Esophagus muscularis mucosa (tissue), 4 donors: ENCODE measurements around the gene MAST4. TPM values are rescaled to one million over a fixed set of nuclear protein-coding genes. Genes with fewer than 3 reads are reported as not detected.
A peak's percentile ranks its signal among the peaks of the same experiment; 100 is the strongest.

ENCODE experiments used
- DNase-seq: peaks from one replicate; pipeline ENCODE4 v3.0.0-alpha.2; 2017; ENCODE audit errors: extremely low spot score
- H3K27ac ChIP-seq, 4 donors: fragments of 200-600 bp; sonication (generic); replicated peaks in 1 of 4; 1 replicate in 3 of 4; 2 replicates in 1 of 4; pipeline ENCODE4 v1.5.1; 2016 to 2019; ENCODE audit warnings: mild to moderate bottlenecking in 1 of 4
- H3K27me3 ChIP-seq, 4 donors: fragments of 200-600 bp; sonication (generic); one replicate each; pipeline versions ENCODE4 v1.5.1 to v1.6.0; 2016 to 2019
- H3K36me3 ChIP-seq, 4 donors: fragments of 200-600 bp; sonication (generic); one replicate each; pipeline ENCODE4 v1.5.1; 2016 to 2019
- H3K4me1 ChIP-seq, 4 donors: fragments of 200-600 bp; sonication (generic); one replicate each; pipeline ENCODE4 v1.5.1; 2016 to 2019
- H3K4me3 ChIP-seq, 4 donors: fragments of 200-600 bp; sonication (generic); 1 replicate in 2 of 4; 2 replicates in 2 of 4; pipeline ENCODE4 v1.5.1; 2016 to 2019; ENCODE audit warnings: mild to moderate bottlenecking in 4 of 4, moderate library complexity in 1 of 4
- H3K9me3 ChIP-seq, 4 donors: fragments of 200-600 bp; sonication (generic); 1 replicate in 3 of 4; 2 replicates in 1 of 4; pipeline ENCODE4 v1.5.1; 2016 to 2019
- CTCF ChIP-seq, 3 experiments: fragments of 200-600 bp in 2 of 3; fragments of 450-650 bp in 1 of 3; sonication (generic) in 2 of 3; IDR thresholded peaks; one replicate each; pipeline ENCODE4 v1.5.1; 2017 to 2019; ENCODE audit warnings: antibody characterized with exemption in 3 of 3, mild to moderate bottlenecking in 2 of 3, moderate library complexity in 1 of 3
- EP300 ChIP-seq: sonication (generic); formaldehyde crosslinking; IDR thresholded peaks from one replicate; pipeline ENCODE4 v1.6.1; 2017; ENCODE audit warnings: antibody characterized with exemption
- POLR2A ChIP-seq: fragments of 450-650 bp; IDR thresholded peaks from one replicate; pipeline ENCODE4 v1.6.1; 2017; ENCODE audit warnings: antibody characterized with exemption, moderate library complexity, mild to moderate bottlenecking, low read depth
- POLR2AphosphoS5 ChIP-seq, 2 donors: sonication (generic); formaldehyde crosslinking; IDR thresholded peaks; one replicate each; pipeline ENCODE4 v1.6.1; 2017; ENCODE audit warnings: antibody characterized with exemption in 2 of 2
- WGBS: methylation state at CpG from one replicate; pipeline ENCODE4 v1.1.5; 2018; 5-methylcytosine and 5-hydroxymethylcytosine counted together
- intact Hi-C: fragments of 100-400 bp; cut with DNase I; formaldehyde crosslinking; loops from one replicate; pipeline ENCODE4 v1.15.1; 2023
- total RNA-seq, 4 donors: library from RNA; depleted of rRNA; stranded (reverse); fragments of >200 nt; gene quantifications; one replicate each; pipeline versions ENCODE4 v1.1.0 to v1.2.1, GENCODE V29; 2016

Gene MAST4
- total RNA-seq, 4 donors from 2014 or later = 26.2 to 39.7 (median 35.8) TPM

DNA sequence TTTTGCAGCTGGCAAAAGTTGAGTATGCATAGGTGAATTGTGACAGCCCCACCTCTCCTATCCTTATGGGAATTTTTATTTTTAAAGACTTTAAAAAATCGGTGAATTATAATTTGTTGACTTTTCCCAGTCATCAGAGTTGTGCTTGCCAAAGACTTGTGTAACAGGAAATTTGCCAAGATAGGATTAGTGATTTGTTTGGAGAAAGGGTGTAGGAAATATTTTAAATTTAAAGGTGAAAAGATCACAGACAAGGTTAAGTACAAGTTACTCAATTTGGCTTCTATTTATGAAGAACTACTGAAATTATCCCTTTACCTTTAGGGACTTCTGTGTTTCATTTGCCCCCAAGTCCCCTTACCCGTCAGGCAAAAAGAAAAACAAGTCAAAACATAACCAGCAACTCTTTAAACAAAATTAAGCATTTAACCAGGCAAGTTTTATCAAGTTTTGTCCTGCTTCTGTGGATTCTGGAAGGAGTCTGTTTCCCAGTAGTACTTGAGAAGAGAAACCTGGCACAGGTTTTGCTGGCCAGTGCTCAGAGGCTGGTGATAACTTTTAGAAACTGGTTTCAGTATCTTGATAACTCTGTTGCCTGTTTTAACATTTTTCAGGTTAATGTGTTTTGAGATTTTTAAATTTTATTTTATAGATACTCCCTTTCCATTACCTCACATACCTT is 285.4 kb downstream of the MAST4 start:
- peak overlapping the region; percentile 40 to 53 (median 50) for H3K27ac ChIP-seq
- H3K27me3 ChIP-seq = no peaks in the 10 kb centered on the region
- H3K36me3 ChIP-seq = no peaks in the 10 kb centered on the region
- 28% methylated on average over 2 of the region's 2 CpGs for WGBS
- no peaks in the 10 kb centered on the region for H3K9me3 ChIP-seq
- peaks cover 17 to 27% (median 26%) of the 10 kb centered on the region in 4 donors for H3K4me1 ChIP-seq
- H3K4me3 ChIP-seq = no peak overlapping the region
- no peak for DNase-seq
- TF ChIP-seq POLR2A = no peak
- TF ChIP-seq POLR2AphosphoS5 (IDR thresholded peaks at IDR 0.05) = no peak
- TF ChIP-seq CTCF (IDR thresholded peaks at IDR 0.05) = no peak
- no peak for TF ChIP-seq EP300
- intact Hi-C loops = loop anchor here (10.0 kb wide), 1 partner anchor 73 kb away; no protein-coding TSS in a partner anchor

DNA sequence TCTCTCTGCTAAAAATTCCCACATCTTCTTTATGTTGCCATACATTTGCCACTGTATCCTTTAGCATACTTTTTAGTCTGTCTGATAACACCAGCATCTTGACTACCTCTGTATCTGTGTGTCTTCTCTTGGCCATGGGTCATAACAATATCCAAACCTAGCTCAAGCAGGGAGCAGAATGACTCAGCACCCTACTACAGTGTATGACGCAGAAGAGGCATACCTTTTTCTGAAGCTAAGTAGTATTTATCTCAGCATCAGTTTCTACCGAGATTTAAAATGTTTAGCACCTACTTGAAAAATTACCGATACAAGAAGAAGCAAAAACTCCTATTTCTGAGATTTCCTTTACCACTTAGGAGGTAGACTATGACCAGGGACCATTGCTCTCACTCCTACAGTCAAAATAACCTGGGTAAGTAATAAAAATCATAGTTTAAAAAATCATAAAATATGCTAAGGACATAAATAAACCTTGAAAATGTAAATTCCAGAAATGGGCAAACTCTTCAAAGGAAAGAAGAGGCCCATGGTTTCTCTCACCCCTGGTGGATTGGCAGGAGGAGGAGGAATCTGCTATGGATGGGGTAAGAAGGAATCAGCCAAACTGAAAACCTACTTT is 286.5 kb downstream of the MAST4 start:
- TF ChIP-seq EP300 = no peak
- WGBS = 48% methylated on average over 3 of the region's 3 CpGs
- no peak for DNase-seq
- intact Hi-C loops = loop anchor here (10.0 kb wide), 1 partner anchor 72 kb away; no protein-coding TSS in a partner anchor
- H3K27me3 ChIP-seq = no peaks in the 10 kb centered on the region
- H3K4me1 ChIP-seq = peaks cover 17 to 27% (median 26%) of the 10 kb centered on the region in 4 donors
- peak overlapping the region in 2 of 4 donors; percentile 48 to 52 for H3K27ac ChIP-seq
- H3K36me3 ChIP-seq = no peaks in the 10 kb centered on the region
- H3K4me3 ChIP-seq = no peak overlapping the region
- no peaks in the 10 kb centered on the region for H3K9me3 ChIP-seq

DNA sequence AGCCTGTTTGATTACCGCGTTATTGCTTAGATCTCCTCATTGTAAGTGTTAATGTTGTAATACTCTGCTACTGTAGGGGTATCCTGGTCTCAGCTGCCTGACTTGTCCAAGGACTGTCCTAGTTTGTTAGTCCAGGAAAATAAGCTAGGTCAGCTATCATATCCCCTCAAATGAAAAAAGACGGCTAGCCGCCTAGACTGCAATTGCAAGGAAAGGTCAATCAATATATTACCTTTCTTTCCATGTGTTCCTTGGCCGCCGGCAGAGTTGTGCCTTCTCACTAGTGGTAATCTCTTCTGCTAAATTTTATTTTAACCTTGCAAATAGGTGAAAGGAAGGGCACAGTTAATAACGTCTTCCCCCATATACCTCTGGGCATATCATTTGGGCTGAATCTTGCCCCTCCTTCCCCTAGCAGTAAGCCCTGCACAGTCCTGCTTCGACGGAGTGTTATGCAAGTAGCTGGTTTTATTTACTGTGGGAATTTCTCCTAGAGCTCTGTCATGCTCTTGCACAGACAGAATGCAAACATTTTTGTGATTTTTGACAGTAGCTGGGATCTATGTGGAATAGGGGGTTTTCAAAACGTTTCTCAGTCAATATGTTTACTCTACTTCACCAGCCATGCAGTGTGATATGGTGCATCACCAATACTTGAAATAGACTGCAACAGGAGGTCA is 288.5 kb downstream of the MAST4 start:
- intact Hi-C loops = loop anchor here (10.0 kb wide), 1 partner anchor 70 kb away; no protein-coding TSS in a partner anchor
- Histone ChIP-seq H3K27ac (no peak overlapping the region), H3K36me3 (no peaks in the 10 kb centered on the region), H3K4me1 (peaks cover 20 to 33% (median 31%) of the 10 kb centered on the region in 4 donors), H3K27me3 (no peaks in the 10 kb centered on the region), H3K9me3 (no peaks in the 10 kb centered on the region), H3K4me3 (no peak overlapping the region)
- TF ChIP-seq EP300 = no peak
- no peak for TF ChIP-seq CTCF (IDR thresholded peaks at IDR 0.05)
- TF ChIP-seq POLR2A = no peak
- TF ChIP-seq POLR2AphosphoS5 (IDR thresholded peaks at IDR 0.05) = no peak
- WGBS = 77% methylated on average over 10 of the region's 10 CpGs
- no peak for DNase-seq

- peaks cover 18 to 32% (median 20%) of the 10 kb centered on the region in 4 donors for H3K4me1 ChIP-seq
- H3K9me3 ChIP-seq = no peaks in the 10 kb centered on the region
- no peaks in the 10 kb centered on the region for H3K36me3 ChIP-seq
- no peak overlapping the region for H3K27ac ChIP-seq
- H3K27me3 ChIP-seq = no peaks in the 10 kb centered on the region
- H3K4me3 ChIP-seq = no peak overlapping the region
- 66% methylated on average over 1 of the region's 1 CpG for WGBS
- intact Hi-C loops = loop anchor here (10.0 kb wide), 1 partner anchor 68 kb away; no protein-coding TSS in a partner anchor
- DNase-seq = no peak
- TF ChIP-seq CTCF (IDR thresholded peaks at IDR 0.05) = no peak
Measured at GRCh38 chr5:66886941-66887340, 290.7 kb downstream of the MAST4 start.

DNA sequence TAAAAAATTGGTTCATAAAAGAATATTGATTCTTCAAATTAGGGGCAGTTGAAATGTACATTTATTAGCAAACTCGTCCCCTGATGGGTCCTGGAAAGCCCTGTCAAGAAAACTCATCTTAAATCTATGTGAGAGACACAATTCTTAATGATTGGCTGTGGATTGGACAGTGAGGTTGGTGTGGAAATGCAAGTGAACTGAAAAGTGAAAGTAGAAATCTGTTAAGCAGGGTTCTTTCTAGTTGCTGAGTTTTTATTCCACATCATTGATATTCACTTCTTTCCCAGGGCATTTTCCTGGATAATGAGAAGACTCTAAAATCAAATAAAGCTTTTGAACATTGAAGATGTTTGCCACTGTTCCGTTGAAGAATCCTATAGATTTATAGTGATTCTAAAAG is 292.4 kb downstream of the MAST4 start:
- Histone ChIP-seq H3K9me3 (no peaks in the 10 kb centered on the region), H3K4me3 (no peak overlapping the region), H3K36me3 (no peaks in the 10 kb centered on the region), H3K27me3 (no peaks in the 10 kb centered on the region), H3K27ac (no peak overlapping the region), H3K4me1 (peaks cover 6 to 20% (median 12%) of the 10 kb centered on the region in 4 donors)
- no peak for TF ChIP-seq POLR2A
- no peak for TF ChIP-seq EP300
- no peak for TF ChIP-seq POLR2AphosphoS5 (IDR thresholded peaks at IDR 0.05)
- no peak for TF ChIP-seq CTCF (IDR thresholded peaks at IDR 0.05)
- intact Hi-C loops = loop anchor here (10.0 kb wide), 1 partner anchor 66 kb away; no protein-coding TSS in a partner anchor
- 41% methylated on average over 2 of the region's 2 CpGs for WGBS
- DNase-seq = no peak
